ENCODE measurements around the gene DGKI.

The DGKI gene

DNA sequence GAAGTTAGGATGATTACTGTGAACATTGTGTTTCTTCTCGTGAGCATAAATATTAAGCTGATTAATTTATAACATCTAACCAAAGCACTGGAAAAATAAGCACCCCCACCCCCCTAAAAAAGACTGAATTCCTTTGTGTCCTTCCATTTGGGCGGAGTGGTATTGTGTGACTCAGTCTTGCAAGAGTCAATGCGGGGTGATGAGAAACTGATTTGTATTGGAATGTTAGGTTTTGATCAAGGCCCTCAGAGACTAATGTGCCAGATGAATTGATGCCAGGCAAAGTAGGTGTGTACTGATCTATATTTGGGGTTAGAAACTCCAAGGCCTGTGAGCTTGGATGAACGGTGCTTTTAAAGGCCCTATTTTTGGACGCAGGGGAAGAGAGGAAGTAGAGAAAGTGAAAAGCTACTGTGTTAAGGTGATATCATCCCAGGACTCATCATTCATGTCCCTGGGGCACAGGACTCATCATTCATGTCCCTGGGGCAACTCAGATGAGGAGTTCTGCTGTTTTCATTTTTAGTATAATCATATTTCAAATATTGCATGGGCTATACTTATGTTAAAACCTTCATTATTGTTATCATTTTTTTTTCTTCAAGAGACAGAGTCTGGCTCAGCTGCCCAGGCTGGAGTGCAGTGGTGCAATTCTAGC lies 442.0 kb downstream of the DGKI start:
- no CpG with 5 or more reads among the region's 5 CpGs for WGBS (ENCODE audit: insufficient coverage)
- no peak overlapping the region for H3K4me3 ChIP-seq (ENCODE audit: control insufficient read depth in 1 of 7, extremely low read depth in 1 of 7, insufficient read depth in 4 of 7, low read depth in 2 of 7, low read length in 6 of 7)
- H3K27me3 ChIP-seq (replicated peaks in 2 of 5; ENCODE audit: control insufficient read depth in 4 of 5, insufficient read depth in 5 of 5, low read length in 4 of 5), result peaks cover 0 to 2% (median 0%) of the 10 kb centered on the region in 5 experiments
- peaks cover 0 to 4% (median 0%) of the 10 kb centered on the region in 5 experiments for H3K9me3 ChIP-seq (ENCODE audit: control extremely low read depth in 1 of 5, control insufficient read depth in 4 of 5, insufficient read depth in 2 of 5, low read depth in 1 of 5, low read length in 4 of 5)
- CTCF ChIA-PET, result interaction anchor here (1.4 kb wide), 1 partner anchor 12 kb away, joined by 3 read pairs; no protein-coding TSS in a partner anchor
- no peak overlapping the region for H3K27ac ChIP-seq (ENCODE audit: insufficient read depth in 1 of 2, low read depth in 1 of 2, low read length in 2 of 2, poor library complexity in 1 of 2, severe bottlenecking in 2 of 2)
- POLR2A ChIA-PET, result no interaction called here
- no peaks in the 10 kb centered on the region for H3K36me3 ChIP-seq (ENCODE audit: control insufficient read depth in 4 of 4, insufficient read depth in 4 of 4, low read length in 3 of 4)
- no peaks in the 10 kb centered on the region for H3K4me1 ChIP-seq (ENCODE audit: control extremely low read depth in 1 of 4, control insufficient read depth in 4 of 4, insufficient read depth in 4 of 4, low read length in 3 of 4)
- no peak for DNase-seq

DNA sequence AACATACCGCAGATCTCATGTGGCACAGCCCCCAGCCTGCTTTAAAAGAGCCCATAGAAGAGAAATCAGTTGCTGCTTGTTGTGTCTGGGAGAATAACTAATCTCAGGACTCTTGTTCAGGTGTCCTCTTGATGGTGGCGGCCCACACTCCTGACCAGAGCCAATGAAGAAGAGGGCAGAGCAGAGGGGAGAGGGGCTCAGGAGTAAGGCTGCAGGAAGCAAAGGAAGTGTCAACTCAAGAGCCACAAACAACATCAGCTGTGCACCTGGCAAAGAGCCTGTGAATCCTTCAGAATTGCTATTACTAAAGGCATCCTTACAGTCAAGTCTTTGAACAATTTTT lies 443.4 kb downstream of the DGKI start:
- Histone ChIP-seq H3K27me3 (replicated peaks in 2 of 5; ENCODE audit: control insufficient read depth in 4 of 5, insufficient read depth in 5 of 5, low read length in 4 of 5) (peaks cover 0 to 2% (median 0%) of the 10 kb centered on the region in 5 experiments), H3K4me3 (ENCODE audit: control insufficient read depth in 1 of 7, extremely low read depth in 1 of 7, insufficient read depth in 4 of 7, low read depth in 2 of 7, low read length in 6 of 7) (no peak overlapping the region), H3K9me3 (ENCODE audit: control extremely low read depth in 1 of 5, control insufficient read depth in 4 of 5, insufficient read depth in 2 of 5, low read depth in 1 of 5, low read length in 4 of 5) (peaks cover 0 to 2% (median 0%) of the 10 kb centered on the region in 5 experiments), H3K27ac (ENCODE audit: insufficient read depth in 1 of 2, low read depth in 1 of 2, low read length in 2 of 2, poor library complexity in 1 of 2, severe bottlenecking in 2 of 2) (no peak overlapping the region), H3K4me1 (ENCODE audit: control extremely low read depth in 1 of 4, control insufficient read depth in 4 of 4, insufficient read depth in 4 of 4, low read length in 3 of 4) (no peaks in the 10 kb centered on the region), H3K36me3 (ENCODE audit: control insufficient read depth in 4 of 4, insufficient read depth in 4 of 4, low read length in 3 of 4) (no peaks in the 10 kb centered on the region)
- ChIA-PET POLR2A (no interaction called here), CTCF (no interaction called here)
- DNase-seq, result no peak
- WGBS (ENCODE audit: insufficient coverage), result 52% methylated on average over 2 of the region's 2 CpGs

DNA sequence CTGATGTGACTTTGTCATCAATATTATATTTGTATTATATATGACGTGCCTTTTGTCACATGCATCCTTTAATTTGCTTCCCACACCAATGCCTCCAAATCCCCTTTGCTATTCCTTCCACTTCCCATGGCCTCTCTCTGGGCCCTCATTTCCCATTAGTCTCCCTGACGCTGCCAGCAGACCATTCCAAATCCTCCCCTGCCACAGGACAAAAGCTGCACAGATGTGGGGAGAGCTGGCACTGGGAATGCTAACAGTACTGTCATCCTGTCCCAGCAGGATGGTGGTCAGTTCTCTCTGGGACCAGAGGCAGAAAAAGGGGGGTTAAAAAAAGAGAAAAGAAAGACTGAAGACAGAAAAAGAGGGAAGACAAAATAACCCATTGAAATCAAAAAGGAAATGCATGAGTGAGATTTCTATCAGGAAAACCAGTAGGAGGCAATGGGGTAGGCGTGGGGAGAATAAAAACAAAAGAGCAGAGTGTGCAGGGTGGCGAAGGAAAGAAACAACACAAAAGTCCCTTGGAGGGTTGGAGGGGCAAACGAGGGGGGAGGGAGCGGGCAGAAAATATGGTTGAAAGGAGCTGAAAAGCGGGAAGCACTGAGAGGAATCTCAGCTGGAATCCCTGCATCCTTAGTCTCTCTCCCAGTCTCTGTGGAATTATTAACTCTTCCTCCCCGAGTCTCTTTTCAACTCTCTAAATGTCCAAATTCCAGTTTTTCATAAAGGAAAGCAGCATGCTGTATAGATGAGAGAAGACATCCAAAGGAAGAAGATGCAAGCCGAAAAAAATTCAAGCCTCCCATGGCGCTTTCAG lies 444.0 kb downstream of the DGKI start:
- ChIA-PET POLR2A (no interaction called here), CTCF (no interaction called here)
- no peak for DNase-seq
- Histone ChIP-seq H3K4me3 (ENCODE audit: control insufficient read depth in 1 of 7, extremely low read depth in 1 of 7, insufficient read depth in 4 of 7, low read depth in 2 of 7, low read length in 6 of 7) (no peak overlapping the region), H3K36me3 (ENCODE audit: control insufficient read depth in 4 of 4, insufficient read depth in 4 of 4, low read length in 3 of 4) (no peaks in the 10 kb centered on the region), H3K27ac (ENCODE audit: insufficient read depth in 1 of 2, low read depth in 1 of 2, low read length in 2 of 2, poor library complexity in 1 of 2, severe bottlenecking in 2 of 2) (no peak overlapping the region), H3K27me3 (replicated peaks in 2 of 5; ENCODE audit: control insufficient read depth in 4 of 5, insufficient read depth in 5 of 5, low read length in 4 of 5) (peaks cover 0 to 2% (median 0%) of the 10 kb centered on the region in 5 experiments), H3K9me3 (ENCODE audit: control extremely low read depth in 1 of 5, control insufficient read depth in 4 of 5, insufficient read depth in 2 of 5, low read depth in 1 of 5, low read length in 4 of 5) (peaks cover 0 to 2% (median 0%) of the 10 kb centered on the region in 5 experiments), H3K4me1 (ENCODE audit: control extremely low read depth in 1 of 4, control insufficient read depth in 4 of 4, insufficient read depth in 4 of 4, low read length in 3 of 4) (no peaks in the 10 kb centered on the region)
- 35% methylated on average over 7 of the region's 10 CpGs for WGBS (ENCODE audit: insufficient coverage)

DNA sequence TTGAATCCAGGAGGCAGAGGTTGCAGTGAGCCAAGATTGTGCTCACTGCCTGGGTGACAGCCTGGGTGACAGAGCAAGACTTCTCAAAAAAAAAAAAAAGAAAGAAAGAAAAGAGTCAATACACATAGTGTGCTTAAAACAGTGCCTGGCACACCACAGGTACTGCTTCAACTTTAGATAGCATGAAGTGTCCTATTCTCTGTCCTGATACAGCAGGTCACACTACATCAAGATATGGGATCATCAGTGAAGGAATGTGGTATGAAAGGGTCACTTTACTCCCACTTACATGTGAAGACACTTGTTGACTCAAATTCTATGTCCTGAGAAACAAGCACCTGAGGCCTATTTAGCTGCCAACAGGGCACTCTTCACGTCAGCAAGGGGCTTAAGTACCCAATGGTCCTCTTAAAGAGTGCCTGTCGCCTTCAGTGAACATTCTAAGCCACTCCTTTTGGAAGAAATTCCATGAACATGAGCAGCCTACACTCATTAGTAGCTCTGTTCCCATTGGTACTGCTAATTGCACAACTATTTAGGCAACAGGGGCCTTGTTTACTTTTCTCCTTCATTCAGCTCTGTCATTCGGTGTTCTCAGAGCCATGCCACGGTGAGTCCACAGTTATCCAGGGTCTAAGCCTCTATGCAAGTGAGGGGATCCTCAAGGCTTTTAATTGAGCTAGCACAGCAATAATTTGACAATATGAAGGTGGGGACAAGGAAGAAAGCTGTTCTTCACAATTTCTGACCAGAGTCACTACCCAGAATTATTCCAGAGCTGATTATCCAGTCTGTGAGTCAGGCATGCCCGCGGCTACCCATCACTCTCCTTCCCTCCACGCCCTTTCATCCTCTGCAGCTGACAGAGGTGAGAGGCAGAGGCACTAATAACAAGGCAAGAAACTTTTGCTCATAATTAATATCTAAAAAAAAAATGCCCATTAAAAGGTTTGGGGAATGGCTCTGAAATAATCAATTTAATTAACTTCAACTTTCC lies 446.6 kb downstream of the DGKI start:
- no peaks in the 10 kb centered on the region for H3K4me1 ChIP-seq (ENCODE audit: control extremely low read depth in 1 of 4, control insufficient read depth in 4 of 4, insufficient read depth in 4 of 4, low read length in 3 of 4)
- ChIA-PET CTCF (no interaction called here), POLR2A (no interaction called here)
- no peaks in the 10 kb centered on the region for H3K36me3 ChIP-seq (ENCODE audit: control insufficient read depth in 4 of 4, insufficient read depth in 4 of 4, low read length in 3 of 4)
- DNase-seq, result no peak
- H3K27me3 ChIP-seq (replicated peaks in 2 of 5; ENCODE audit: control insufficient read depth in 4 of 5, insufficient read depth in 5 of 5, low read length in 4 of 5), result no peaks in the 10 kb centered on the region
- WGBS (ENCODE audit: insufficient coverage), result 62% methylated on average over 4 of the region's 7 CpGs
- no peak overlapping the region for H3K27ac ChIP-seq (ENCODE audit: insufficient read depth in 1 of 2, low read depth in 1 of 2, low read length in 2 of 2, poor library complexity in 1 of 2, severe bottlenecking in 2 of 2)
- peaks cover 0 to 3% (median 0%) of the 10 kb centered on the region in 5 experiments for H3K9me3 ChIP-seq (ENCODE audit: control extremely low read depth in 1 of 5, control insufficient read depth in 4 of 5, insufficient read depth in 2 of 5, low read depth in 1 of 5, low read length in 4 of 5)
- no peak overlapping the region for H3K4me3 ChIP-seq (ENCODE audit: control insufficient read depth in 1 of 7, extremely low read depth in 1 of 7, insufficient read depth in 4 of 7, low read depth in 2 of 7, low read length in 6 of 7)

DNA sequence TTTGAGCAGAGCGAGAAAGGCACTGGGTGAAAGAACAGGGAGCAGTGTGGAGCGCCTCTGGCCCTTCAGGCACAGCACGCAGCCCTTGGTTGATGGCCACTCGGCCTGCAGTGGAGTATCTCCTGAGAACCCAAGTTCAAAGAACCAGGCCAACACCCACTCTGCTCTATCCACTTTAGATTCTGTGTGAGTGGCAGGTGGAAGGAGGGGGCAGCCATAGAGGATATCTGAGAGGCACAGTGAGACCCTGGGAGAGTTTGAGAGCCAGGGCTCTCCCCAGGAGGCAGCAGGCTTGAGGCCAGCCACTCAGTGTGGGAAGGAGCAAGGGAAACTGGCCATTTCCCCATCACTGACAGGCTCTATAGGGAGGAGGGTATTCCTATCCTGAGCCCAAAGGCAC lies 450.7 kb downstream of the DGKI start:
- DNase-seq, result no peak
- CTCF ChIA-PET, result no interaction called here
- Histone ChIP-seq H3K9me3 (ENCODE audit: control extremely low read depth in 1 of 5, control insufficient read depth in 4 of 5, insufficient read depth in 2 of 5, low read depth in 1 of 5, low read length in 4 of 5) (peaks cover 0 to 3% (median 0%) of the 10 kb centered on the region in 5 experiments), H3K4me3 (ENCODE audit: control insufficient read depth in 1 of 7, extremely low read depth in 1 of 7, insufficient read depth in 4 of 7, low read depth in 2 of 7, low read length in 6 of 7) (no peak overlapping the region), H3K27ac (ENCODE audit: insufficient read depth in 1 of 2, low read depth in 1 of 2, low read length in 2 of 2, poor library complexity in 1 of 2, severe bottlenecking in 2 of 2) (no peak overlapping the region), H3K27me3 (replicated peaks in 2 of 5; ENCODE audit: control insufficient read depth in 4 of 5, insufficient read depth in 5 of 5, low read length in 4 of 5) (no peaks in the 10 kb centered on the region), H3K4me1 (ENCODE audit: control extremely low read depth in 1 of 4, control insufficient read depth in 4 of 4, insufficient read depth in 4 of 4, low read length in 3 of 4) (no peaks in the 10 kb centered on the region), H3K36me3 (ENCODE audit: control insufficient read depth in 4 of 4, insufficient read depth in 4 of 4, low read length in 3 of 4) (no peaks in the 10 kb centered on the region)
- no CpG with 5 or more reads among the region's 4 CpGs for WGBS (ENCODE audit: insufficient coverage)
- POLR2A ChIA-PET, result no interaction called here

DNA sequence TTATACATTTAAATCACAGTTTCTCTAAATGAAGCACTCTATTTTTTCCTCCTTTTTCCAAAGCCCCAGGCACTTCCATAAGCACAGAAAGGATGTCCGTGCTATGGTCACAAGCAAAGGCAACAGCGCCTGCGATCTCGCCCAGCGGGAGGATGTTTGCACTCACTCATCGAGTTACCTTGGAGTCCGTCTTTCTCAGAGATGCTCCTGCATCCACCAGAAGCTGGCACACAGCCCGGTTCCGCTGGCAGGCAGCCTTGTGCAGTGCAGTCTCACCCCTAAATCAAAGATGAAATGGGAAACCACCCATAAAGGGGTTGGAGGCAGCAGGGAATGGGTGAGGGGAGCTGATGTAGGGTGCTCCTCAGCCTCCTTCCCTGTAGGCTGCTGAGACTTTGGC lies 451.4 kb downstream of the DGKI start:
- Histone ChIP-seq H3K4me3 (ENCODE audit: control insufficient read depth in 1 of 7, extremely low read depth in 1 of 7, insufficient read depth in 4 of 7, low read depth in 2 of 7, low read length in 6 of 7) (no peak overlapping the region), H3K9me3 (ENCODE audit: control extremely low read depth in 1 of 5, control insufficient read depth in 4 of 5, insufficient read depth in 2 of 5, low read depth in 1 of 5, low read length in 4 of 5) (peaks cover 0 to 3% (median 0%) of the 10 kb centered on the region in 5 experiments), H3K27me3 (replicated peaks in 2 of 5; ENCODE audit: control insufficient read depth in 4 of 5, insufficient read depth in 5 of 5, low read length in 4 of 5) (no peaks in the 10 kb centered on the region), H3K36me3 (ENCODE audit: control insufficient read depth in 4 of 4, insufficient read depth in 4 of 4, low read length in 3 of 4) (no peaks in the 10 kb centered on the region), H3K4me1 (ENCODE audit: control extremely low read depth in 1 of 4, control insufficient read depth in 4 of 4, insufficient read depth in 4 of 4, low read length in 3 of 4) (no peaks in the 10 kb centered on the region), H3K27ac (ENCODE audit: insufficient read depth in 1 of 2, low read depth in 1 of 2, low read length in 2 of 2, poor library complexity in 1 of 2, severe bottlenecking in 2 of 2) (no peak overlapping the region)
- WGBS (ENCODE audit: insufficient coverage), result 96% methylated on average over 7 of the region's 9 CpGs
- ChIA-PET POLR2A (no interaction called here), CTCF (no interaction called here)
- no peak for DNase-seq

Data from common myeloid progenitor, CD34-positive (primary cell).